AG08396 (cell line): Measurements from ENCODE around the gene LAMA2.
A peak's percentile ranks its signal among the peaks of the same experiment; 100 is the strongest.
"Not testable (repeated sequence)": the region's sequence is repeated elsewhere in the genome, so short reads cannot be mapped to it uniquely, and the experiment has no call there.

Source experiments
- DNase-seq: peaks from one replicate; pipeline ENCODE4 v3.0.0; 2012; ENCODE audit warnings: low spot score, mixed read lengths

Gene LAMA2

DNA sequence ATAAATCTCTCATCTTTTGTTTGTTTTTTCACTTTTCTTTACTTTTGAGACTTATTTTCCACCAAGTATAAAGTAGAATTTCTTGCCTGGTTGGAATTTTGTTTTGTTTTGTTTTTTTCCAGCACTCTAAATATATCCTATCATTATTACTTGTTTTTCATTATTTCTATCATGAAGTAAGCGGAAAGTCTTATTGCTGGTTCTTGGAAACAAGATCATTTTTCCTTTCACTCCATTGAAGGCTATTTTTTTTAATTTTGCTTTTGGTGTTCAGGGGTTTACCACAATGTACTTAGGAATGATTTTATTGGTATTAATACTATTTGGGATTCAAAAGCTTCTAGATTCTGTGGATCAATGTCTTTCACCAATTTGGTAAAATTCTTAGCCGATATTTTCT is 190.1 kb downstream of the LAMA2 start:
- no peak for DNase-seq

GRCh38 chr6:129073691-129074395 is 190.9 kb downstream of the LAMA2 start:
- DNase-seq, result peak; percentile 10

- no peak for DNase-seq
Measured at GRCh38 chr6:129084406-129084805, 201.5 kb downstream of the LAMA2 start.

DNA sequence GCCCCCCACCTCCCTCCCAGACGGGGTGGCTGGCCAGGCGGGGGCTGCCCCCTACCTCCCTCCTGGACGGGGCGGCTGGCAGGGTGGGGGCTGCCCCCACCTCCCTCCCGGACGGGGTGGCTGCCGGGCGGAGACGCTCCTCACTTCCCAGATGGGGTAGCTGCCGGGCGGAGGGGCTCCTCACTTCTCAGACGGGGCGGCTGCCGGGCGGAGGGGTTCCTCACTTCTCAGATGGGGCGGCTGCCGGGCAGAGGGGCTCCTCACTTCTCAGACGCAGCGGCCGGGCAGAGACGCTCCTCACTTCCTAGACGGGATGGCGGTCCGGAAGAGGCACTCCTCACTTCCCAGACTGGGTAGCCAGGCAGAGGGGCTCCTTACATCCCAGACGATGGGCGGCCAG is 205.5 kb downstream of the LAMA2 start:
- not testable (repeated sequence) for DNase-seq

DNA sequence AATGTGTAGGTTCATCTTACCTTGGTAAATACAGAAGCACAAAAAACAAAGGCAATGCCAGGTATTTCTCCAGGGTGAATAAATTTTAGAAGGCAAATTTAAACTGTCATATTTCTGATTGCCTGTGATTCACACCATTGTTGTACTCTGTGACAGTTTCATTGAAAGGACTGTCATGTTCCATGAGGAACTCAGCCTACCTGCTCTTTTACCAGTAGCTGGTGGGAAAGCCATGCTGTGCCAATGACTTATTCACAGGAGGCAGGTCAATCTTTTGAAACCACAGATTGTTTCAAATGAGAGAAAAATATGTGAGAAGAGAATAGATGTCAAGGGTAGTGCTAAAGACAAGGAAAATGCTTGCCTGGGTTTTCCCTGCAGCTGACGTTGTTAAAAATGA is 206.4 kb downstream of the LAMA2 start:
- no peak for DNase-seq

DNA sequence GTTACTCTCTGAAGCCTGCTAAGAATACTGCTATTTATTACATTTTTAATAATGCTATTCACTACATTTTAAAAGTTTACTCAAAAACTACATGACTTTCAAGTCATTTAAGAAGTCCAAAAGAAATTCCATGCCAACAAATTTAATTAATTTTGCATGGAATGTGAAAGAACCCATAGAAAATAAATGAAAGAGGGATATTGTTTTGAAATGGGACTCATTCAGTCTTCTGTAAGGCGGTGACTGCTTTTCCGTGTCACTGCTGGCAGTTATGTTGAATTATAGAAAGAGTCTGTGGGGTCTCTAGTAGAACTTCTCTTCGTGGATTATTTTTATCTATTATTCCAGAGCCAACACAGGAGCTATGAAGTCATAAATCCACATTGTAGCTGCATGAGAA is 211.2 kb downstream of the LAMA2 start:
- no peak for DNase-seq

- DNase-seq, result no peak
Measured at GRCh38 chr6:129096651-129097290, 213.8 kb downstream of the LAMA2 start.

GRCh38 chr6:129098061-129098553 is 215.2 kb downstream of the LAMA2 start:
- DNase-seq, result no peak

DNA sequence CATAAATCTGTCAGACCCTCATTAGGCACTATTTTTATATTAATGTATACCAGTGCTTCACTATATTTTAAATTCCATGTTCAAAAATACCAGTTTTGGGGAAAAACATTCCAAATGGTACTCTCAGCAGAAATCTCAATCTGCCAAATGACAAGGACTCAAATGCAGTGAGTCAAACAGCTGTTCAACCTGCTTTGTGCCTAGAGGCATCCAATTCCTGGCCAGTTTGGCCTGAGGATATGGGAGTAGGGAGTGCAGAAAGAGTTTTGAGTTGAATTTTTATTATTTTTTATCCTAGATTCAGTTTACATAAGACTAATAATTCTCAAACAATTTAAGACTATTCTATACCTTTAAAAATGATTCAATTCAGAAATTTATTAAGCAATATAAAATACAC is 216.8 kb downstream of the LAMA2 start:
- no peak for DNase-seq

DNA sequence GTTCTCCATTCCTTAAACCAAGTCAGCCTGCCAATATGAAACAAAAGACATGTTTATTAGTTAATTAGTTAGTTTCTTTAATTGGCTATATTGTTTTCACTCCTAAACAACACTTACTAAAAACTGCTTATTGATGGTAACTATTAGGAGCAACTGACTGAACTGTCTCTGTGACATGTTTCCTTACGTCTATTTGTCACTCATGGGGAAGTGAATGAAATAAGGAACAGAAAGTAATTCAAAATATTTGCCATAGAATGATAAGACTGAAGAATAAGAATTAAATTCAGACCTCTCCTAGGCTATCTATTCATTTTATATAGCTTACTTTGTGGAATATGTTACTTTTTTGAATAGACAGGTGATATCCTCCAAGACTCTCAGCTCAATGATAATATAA is 217.2 kb downstream of the LAMA2 start:
- DNase-seq, result no peak

DNA sequence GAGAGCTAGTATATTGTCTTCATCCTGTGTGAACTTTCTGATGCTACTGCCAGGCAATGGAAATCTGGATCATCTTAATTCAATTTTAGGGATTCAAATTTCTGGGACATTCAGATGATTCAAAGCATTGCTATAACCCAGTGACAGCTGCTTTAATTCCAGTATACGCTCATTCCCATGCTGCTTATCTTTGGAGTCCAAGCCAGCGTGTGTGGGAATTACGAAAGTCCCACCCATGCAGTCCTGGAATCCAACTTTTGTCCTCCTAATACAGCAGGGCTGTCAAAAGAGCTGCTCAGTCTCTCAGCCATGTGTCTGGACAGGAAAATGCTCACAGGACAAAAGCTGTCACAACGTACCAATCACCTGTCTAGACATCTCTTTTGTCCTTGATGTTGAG is 219.8 kb downstream of the LAMA2 start:
- DNase-seq, result no peak

DNA sequence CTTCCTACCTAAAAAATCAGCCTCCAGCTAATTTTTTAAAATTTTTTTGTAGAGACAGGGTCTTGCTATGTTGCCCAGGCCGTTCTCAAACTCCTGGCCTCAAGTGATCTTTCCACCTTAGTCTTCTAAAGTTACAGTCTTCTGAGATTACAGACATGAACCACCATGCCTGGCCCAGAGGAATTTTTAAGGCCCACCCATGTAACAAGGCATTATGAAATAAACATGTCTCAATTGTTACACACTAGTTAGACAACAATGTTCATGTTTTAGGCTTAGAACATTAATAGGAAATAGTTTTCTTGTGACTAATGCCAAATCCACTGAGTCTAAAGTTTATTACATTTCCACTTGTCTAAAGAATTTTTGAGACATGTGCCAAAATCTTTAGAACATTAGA is 221.2 kb downstream of the LAMA2 start:
- peak; percentile 20 for DNase-seq

GRCh38 chr6:129104560-129104959 is 221.6 kb downstream of the LAMA2 start:
- DNase-seq, result no peak

DNA sequence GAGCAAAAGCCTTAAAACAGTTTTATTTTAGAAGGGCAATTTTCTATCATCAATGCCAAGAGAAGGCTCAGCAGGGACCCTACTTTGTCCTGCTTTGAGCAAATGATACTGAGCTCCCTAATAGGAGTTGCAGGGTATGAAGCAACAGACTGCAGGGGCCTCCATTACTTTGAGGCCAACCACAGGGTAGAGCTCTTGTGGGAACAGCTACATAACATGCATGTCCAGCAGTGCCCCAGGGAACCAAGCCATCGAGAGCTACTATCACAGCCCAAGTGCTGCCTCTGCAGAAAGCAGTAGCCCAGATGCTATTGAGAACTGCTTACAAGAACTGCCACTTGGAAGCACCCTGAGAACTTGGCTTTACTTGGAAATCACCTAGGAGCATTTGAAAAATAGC is 222.1 kb downstream of the LAMA2 start:
- no peak for DNase-seq

GRCh38 chr6:129105793-129106192 is 222.9 kb downstream of the LAMA2 start:
- DNase-seq, result no peak

DNA sequence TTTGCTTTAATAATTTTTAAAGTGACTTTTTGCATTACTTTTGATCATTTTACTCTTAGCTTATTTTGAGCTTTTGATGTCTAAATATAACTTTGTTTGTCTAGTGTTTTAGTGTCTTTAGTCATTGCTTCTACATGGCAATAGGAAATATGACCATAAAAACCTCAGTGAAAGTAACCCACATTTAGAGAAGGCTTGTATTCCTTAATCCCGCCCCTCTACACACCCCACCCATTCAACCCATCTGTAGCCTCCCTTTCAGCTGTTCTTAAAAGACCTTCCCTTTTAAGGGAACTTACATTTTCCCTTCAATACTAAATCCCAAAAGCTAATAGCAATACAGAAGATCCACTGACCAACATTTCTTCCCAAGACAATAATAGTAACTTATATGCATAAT is 225.4 kb downstream of the LAMA2 start:
- DNase-seq, result no peak

- no peak for DNase-seq
Measured at GRCh38 chr6:129110690-129111343, 227.9 kb downstream of the LAMA2 start.

- no peak for DNase-seq
Measured at GRCh38 chr6:129111346-129111745, 228.4 kb downstream of the LAMA2 start.

DNA sequence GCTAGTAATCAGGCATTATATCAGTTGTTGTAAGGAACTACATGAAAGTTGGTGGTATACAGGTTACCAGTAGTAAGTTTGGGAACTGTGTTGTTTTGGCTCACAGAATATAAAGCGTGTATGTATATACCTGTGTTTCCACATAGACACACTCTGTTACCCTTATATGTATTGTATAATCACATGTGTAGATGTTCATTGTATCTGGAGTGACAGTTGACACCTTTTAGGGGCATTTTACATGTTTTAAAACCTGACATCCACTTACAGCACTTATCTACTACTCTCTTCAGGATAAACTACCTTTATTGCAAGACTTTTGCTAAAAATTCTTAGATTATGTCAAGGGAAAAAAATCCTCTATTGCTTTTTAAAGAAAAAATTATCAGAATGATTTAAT is 228.9 kb downstream of the LAMA2 start:
- DNase-seq, result no peak

- no peak for DNase-seq
Measured at GRCh38 chr6:129112591-129112990, 229.7 kb downstream of the LAMA2 start.

GRCh38 chr6:129113637-129114036 is 230.7 kb downstream of the LAMA2 start:
- no peak for DNase-seq

DNA sequence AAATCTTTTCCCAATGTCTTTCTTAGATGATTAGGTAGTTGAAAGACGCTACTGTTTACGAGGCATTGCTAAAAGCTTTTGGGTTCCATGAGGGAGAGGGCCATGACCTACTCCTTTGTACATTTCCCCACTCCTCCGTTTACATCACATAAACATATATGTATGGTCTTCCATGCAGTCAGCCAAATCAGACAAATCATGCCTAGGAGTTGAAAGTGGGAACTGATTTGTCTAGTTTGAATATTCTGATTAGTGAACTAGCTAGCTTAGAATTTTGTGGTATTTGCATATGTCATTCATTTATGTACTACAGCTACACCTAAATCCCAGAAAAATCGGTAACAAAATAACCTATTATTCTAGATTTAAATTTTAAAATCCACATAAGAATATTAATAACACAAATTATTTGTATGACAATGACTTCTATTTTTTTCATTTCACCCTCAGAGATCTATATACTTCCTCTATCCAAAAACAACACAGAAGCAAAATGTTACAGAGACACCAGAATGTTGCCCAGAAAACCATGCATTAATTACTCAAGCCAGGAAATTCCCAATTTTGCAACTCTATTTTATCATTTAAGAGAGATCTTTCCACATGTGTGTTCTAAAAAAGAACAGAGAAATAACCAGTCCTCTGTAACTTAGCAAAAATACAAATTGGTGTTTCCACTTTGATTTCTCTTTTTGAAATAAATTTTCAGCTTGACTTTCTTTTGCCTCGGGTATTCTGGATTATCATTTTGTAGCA is 231.9 kb downstream of the LAMA2 start:
- no peak for DNase-seq

DNA sequence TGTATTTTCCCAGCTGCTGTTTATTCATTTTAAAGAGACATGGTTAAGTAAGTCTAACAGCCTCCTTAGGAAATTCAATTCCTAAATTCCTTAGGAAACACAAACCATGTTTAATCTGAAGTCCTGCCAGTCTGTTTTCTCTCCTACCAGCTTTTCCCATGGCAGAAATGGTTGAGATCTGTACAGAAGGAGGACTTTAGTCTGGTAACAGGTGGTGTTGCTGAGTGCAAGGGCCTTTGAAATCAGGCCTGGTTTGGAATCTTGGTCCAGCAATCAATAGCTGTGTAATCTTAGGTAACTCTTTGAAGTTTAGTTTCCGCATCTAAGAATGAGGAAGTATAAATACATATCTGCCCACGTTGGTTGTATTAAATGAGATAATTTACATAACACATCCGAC is 232.5 kb downstream of the LAMA2 start:
- no peak for DNase-seq
